ENCODE results near the gene ITGB5. TPM values are rescaled to one million over a fixed set of nuclear protein-coding genes. Genes with fewer than 3 reads are reported as not detected.

The ITGB5 gene
- polyA plus RNA-seq, 1 experiment: 393 TPM

GRCh38 chr3:124770336-124771082 lies 116.7 kb downstream of the ITGB5 start:
- DNase-seq (ENCODE audit: low read depth): no peak
- Histone ChIP-seq H3K4me3 (ENCODE audit: low read depth, low read length) (no peak overlapping the region), H3K36me3 (ENCODE audit: control insufficient read depth, insufficient read depth, low read length) (peaks cover 12% of the 10 kb centered on the region), H3K27me3 (ENCODE audit: control insufficient read depth, insufficient read depth, low read length) (no peaks in the 10 kb centered on the region)
- CTCF ChIA-PET: interaction anchor here (1.1 to 4.7 kb wide), 5 partner anchors 8 to 210 kb away, joined by 3 to 38 read pairs (median 15); no protein-coding TSS in a partner anchor
- TF ChIP-seq CTCF (IDR thresholded peaks at IDR 0.05; ENCODE audit: insufficient read depth, low read depth, low read length): no peak
- POLR2A ChIA-PET: interaction anchor here (0.6 to 0.9 kb wide), 3 partner anchors 21 to 359 kb away, joined by 3 read pairs; no protein-coding TSS in a partner anchor

GRCh38 chr3:124769462-124769861 lies 117.7 kb downstream of the ITGB5 start:
- TF ChIP-seq CTCF (IDR thresholded peaks at IDR 0.05; ENCODE audit: insufficient read depth, low read depth, low read length): no peak
- ChIA-PET CTCF (interaction anchor here (0.7 to 4.7 kb wide), 4 partner anchors 8 to 135 kb away, joined by 3 to 22 read pairs (median 4); no protein-coding TSS in a partner anchor), POLR2A (interaction anchor here (0.6 kb wide), 1 partner anchor 360 kb away, joined by 3 read pairs; no protein-coding TSS in a partner anchor)

GRCh38 chr3:124768812-124769211 lies 118.4 kb downstream of the ITGB5 start:
- POLR2A ChIA-PET: no interaction called here
- DNase-seq (ENCODE audit: low read depth): no peak
- H3K4me3 ChIP-seq (ENCODE audit: low read depth, low read length): no peak overlapping the region
- CTCF ChIA-PET: interaction anchor here (0.7 to 4.7 kb wide), 4 partner anchors 8 to 135 kb away, joined by 3 to 22 read pairs (median 4); no protein-coding TSS in a partner anchor
- H3K27me3 ChIP-seq (ENCODE audit: control insufficient read depth, insufficient read depth, low read length): no peaks in the 10 kb centered on the region
- peaks cover 19% of the 10 kb centered on the region for H3K36me3 ChIP-seq (ENCODE audit: control insufficient read depth, insufficient read depth, low read length)
- TF ChIP-seq CTCF (IDR thresholded peaks at IDR 0.05; ENCODE audit: insufficient read depth, low read depth, low read length): no peak

More at GRCh38 chr3:124769462-124769861, 117.7 kb downstream of the ITGB5 start:
- H3K27me3 ChIP-seq (ENCODE audit: control insufficient read depth, insufficient read depth, low read length): no peaks in the 10 kb centered on the region
- H3K36me3 ChIP-seq (ENCODE audit: control insufficient read depth, insufficient read depth, low read length): peaks cover 14% of the 10 kb centered on the region
- H3K4me3 ChIP-seq (ENCODE audit: low read depth, low read length): no peak overlapping the region
- DNase-seq (ENCODE audit: low read depth): no peak

- DNase-seq (ENCODE audit: low read depth): no peak
- POLR2A ChIA-PET: no interaction called here
- Histone ChIP-seq H3K27me3 (ENCODE audit: control insufficient read depth, insufficient read depth, low read length) (no peaks in the 10 kb centered on the region), H3K36me3 (ENCODE audit: control insufficient read depth, insufficient read depth, low read length) (peaks cover 20% of the 10 kb centered on the region), H3K4me3 (ENCODE audit: low read depth, low read length) (no peak overlapping the region)
- CTCF ChIA-PET: interaction anchor here (0.8 to 10.4 kb wide), 5 partner anchors 13 to 136 kb away, joined by 3 to 223 read pairs (median 4); no protein-coding TSS in a partner anchor
- no peak for TF ChIP-seq CTCF (IDR thresholded peaks at IDR 0.05; ENCODE audit: insufficient read depth, low read depth, low read length)
Measured at GRCh38 chr3:124767691-124768090, 119.5 kb downstream of the ITGB5 start.

GRCh38 chr3:124767264-124767663 lies 119.9 kb downstream of the ITGB5 start:
- no peak for TF ChIP-seq CTCF (IDR thresholded peaks at IDR 0.05; ENCODE audit: insufficient read depth, low read depth, low read length)
- CTCF ChIA-PET: interaction anchor here (0.8 to 10.4 kb wide), 4 partner anchors 14 to 137 kb away, joined by 3 to 223 read pairs (median 4); no protein-coding TSS in a partner anchor
- Histone ChIP-seq H3K27me3 (ENCODE audit: control insufficient read depth, insufficient read depth, low read length) (no peaks in the 10 kb centered on the region), H3K36me3 (ENCODE audit: control insufficient read depth, insufficient read depth, low read length) (peaks cover 20% of the 10 kb centered on the region), H3K4me3 (ENCODE audit: low read depth, low read length) (no peak overlapping the region)
- POLR2A ChIA-PET: no interaction called here
- no peak for DNase-seq (ENCODE audit: low read depth)
